GM18507 (cell line): ENCODE results near the gene MOB3B.
"Not testable (repeated sequence)": the region's sequence is repeated elsewhere in the genome, so short reads cannot be mapped to it uniquely, and the experiment has no call there.

Source experiments
- DNase-seq: peaks from one replicate; pipeline ENCODE4 v3.0.0; 2011; ENCODE audit warnings: low read depth; ENCODE audit not compliant: insufficient read length; ENCODE audit errors: extremely low spot score
- FAIRE-seq: peaks from 2 replicates; lab custom pipeline; 2011; peaks lifted over from hg19 to GRCh38; lab: Jason Lieb, UNC

The MOB3B gene

DNA sequence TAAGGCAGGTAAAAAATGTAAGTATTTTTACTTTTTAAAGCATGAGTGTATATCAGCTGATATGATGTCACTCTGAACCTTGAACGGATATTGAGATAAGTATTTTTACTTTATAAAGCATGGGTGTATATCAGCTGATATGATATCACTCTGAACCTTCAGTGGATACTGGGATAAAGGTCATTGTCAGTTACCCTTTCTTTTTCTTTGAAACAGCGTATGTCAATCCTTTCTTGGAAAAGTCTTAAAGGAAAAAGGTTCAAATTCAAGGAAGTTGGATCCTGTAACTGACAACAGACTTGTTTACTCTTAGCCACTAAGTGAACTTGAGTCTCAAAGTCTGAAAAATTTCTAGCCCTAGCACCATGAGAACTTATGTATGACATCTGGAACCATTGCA is 67.2 kb downstream of the MOB3B start:
- FAIRE-seq = no peak
- DNase-seq = no peak

DNA sequence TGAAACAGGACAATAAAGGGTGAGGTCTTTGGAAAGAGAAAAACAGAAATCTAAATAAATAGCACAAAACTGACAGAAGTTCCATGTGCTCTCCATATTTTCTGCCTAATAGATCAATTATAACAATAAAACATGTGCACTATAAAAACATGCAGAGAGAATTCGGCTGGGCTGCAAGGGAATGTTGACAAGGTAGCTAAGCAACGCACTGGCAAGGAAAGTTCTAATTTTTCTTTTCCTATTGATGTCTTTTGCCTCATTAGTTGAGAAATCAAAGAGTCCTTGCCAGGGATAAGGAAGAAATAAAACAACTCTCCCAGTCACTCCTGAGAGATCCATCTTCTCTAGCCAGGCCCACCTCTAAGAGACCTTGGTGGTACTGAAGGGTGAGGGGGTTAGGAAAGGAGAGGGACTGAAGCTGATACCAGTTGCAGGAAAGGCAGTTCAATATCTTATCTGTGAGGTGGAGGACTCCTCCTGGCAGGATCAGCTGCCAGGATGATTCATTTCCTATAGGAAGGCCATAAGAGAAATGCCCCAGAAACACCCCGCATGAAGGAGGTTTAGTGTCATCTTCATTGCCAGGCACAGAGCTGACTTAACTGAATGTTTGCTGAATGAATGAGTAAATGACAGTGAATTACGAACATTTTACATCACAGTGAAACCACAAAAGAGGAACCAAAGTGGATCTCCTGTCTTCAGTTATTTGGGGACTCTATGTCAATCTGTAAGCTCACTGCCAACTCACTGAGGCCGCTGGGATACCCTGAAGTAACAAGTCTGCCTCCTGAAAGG is 69.2 kb downstream of the MOB3B start:
- peak; percentile 88 for FAIRE-seq
- DNase-seq = no peak

- no peak for FAIRE-seq
- no peak for DNase-seq
These were observed 72.2 kb downstream of the MOB3B start for GRCh38 chr9:27457445-27457844.

DNA sequence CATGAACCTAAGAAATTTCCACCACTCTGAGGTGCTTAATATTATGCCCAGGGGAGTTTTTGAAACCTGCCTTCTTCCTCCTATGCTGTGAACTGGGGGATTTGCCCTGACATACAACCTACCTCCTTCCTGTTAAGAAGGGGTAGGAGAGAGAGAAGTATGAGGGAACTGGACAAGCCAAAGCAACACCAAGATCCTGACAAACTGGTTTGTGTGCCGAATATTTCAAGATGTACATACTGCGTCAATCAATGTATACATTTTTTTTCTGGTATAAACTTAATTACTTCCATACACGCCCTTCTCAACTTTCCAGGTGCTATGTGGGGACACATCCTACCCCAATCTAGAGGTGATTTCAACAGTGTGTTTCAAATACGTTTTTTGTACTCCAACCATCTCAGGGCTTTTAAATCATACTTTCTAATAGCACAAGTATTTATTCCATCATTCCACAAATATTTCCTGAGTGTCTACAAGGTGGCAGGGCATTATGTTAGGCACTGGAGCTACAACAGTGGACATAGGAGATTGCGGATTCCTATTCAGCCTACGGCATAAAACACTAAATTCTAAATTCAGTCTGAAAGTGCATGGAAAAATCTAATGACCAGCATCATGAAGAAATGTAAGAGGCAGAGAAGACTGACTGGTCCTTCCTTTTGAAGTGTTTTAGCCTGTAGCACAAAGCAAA is 75.6 kb downstream of the MOB3B start:
- FAIRE-seq (no peak), DNase-seq (no peak)

GRCh38 chr9:27451207-27451797 is 78.3 kb downstream of the MOB3B start:
- FAIRE-seq = no peak
- DNase-seq = no peak

DNA sequence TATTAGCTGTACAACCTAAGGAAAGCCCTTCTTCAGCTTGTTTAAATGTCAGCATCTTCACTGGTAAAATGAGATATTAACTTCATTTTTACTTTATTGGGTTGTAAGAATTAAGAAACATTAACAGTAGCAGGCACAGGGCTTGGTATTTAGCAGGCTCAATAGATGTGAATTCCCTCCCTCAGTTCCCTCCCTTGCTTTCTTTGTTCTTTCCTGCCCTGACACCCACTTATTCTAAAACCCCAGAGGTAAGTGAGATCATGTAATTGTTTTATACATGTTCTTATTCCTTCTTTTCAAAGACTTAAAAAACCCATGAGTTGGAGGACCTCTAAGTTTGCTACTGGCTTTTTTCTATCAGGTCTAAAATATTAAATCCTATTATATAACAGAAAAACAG is 78.9 kb downstream of the MOB3B start:
- no peak for FAIRE-seq

GRCh38 chr9:27448356-27448755 is 81.3 kb downstream of the MOB3B start:
- FAIRE-seq = not testable (repeated sequence)

More for the DNA sequence above, 78.9 kb downstream of the MOB3B start:
- DNase-seq = no peak

GRCh38 chr9:27447031-27447683 is 82.5 kb downstream of the MOB3B start:
- FAIRE-seq (no peak), DNase-seq (no peak)

More at GRCh38 chr9:27448356-27448755, 81.3 kb downstream of the MOB3B start:
- DNase-seq = not testable (repeated sequence)

GRCh38 chr9:27445688-27446087 is 83.9 kb downstream of the MOB3B start:
- DNase-seq (no peak), FAIRE-seq (no peak)

DNA sequence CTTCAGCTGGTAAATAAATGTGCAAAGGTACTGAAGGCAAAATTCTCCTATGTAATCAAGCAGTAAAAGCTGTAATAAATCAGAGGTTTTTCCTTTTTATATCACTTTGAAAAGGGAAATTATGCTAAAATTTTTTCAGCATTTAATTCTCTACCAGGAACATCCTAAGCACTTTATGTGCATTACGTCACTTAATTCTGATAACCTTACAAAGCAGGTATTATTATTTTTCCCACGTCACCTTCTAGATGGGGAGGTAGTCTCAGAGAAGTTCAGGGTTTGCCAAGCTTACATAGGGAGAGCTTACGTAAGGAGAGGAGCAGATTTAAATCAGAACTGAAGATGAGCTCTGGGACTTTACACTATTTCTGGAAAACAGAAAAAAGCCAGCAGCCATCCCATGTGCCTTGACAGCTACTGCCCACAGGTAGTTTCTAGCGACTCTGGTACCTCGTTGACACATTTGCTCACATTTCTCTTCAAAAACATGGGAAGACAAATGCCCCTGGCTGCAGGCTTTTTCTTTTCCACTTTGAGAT is 84.5 kb downstream of the MOB3B start:
- DNase-seq (no peak), FAIRE-seq (no peak)

GRCh38 chr9:27442464-27442863 is 87.2 kb downstream of the MOB3B start:
- FAIRE-seq (no peak), DNase-seq (no peak)

DNA sequence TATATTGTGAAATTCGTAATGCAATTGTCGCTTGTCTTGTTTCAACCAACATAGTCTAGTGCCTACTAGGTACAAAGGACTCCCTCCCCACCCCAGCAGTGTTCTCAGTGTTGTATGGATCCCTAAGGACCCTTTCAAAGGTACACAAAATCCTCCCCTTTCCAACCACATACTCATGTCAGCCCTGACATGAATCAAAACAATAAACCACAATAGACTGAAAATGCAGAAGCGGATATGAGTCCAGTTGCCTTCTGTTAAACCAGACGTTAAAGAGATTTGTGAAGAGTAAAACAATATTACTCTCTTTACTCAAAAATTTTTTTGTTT is 87.9 kb downstream of the MOB3B start:
- no peak for DNase-seq
- FAIRE-seq = peak; percentile 49

DNA sequence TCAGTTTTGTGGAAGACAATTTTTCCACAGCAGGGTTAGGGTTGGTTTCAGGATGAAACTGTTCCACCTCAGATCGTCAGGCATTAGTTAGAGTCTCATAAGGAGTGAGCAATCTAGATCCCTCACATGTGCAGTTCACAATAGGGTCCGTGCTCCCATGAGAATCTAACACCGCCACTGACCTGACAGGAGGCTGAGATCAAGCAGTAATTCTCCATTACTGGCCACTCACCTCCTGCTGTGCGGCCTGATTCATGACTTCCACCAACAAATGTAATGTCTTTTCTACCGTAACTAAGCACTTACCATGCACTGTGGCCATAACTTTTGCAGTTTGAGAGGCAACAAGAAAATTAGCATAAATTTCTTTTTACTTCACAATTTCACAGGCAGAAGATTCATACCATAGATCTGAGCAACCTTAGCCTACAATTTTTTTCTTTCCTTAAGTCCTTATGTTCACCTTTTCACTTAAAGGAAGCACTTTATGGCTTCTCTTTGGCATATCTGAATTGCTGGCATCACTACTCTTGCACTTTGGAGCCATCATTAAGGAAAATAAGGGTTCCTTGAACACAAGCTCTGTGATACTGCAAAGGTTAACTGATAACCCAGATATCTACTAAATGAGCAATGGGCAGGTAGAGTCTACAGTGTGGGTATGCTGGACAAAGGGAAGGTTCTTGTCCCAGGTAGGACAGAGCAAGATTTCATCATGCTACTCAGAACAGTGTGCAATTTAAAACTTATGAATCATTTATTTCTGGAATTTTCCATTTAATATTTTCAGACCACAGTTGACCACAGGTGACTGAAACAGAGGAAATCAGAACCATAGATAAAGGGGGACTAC is 88.5 kb downstream of the MOB3B start:
- no peak for DNase-seq
- peak; percentile 48 for FAIRE-seq

GRCh38 chr9:27438522-27438921 is 91.1 kb downstream of the MOB3B start:
- DNase-seq = no peak
- FAIRE-seq = no peak

- DNase-seq = no peak
These were observed 91.8 kb downstream of the MOB3B start for GRCh38 chr9:27437652-27438373.

GRCh38 chr9:27436234-27436633 is 93.4 kb downstream of the MOB3B start:
- FAIRE-seq (no peak), DNase-seq (no peak)

More at GRCh38 chr9:27437652-27438373, 91.8 kb downstream of the MOB3B start:
- no peak for FAIRE-seq

GRCh38 chr9:27433631-27434325 is 95.8 kb downstream of the MOB3B start:
- no peak for FAIRE-seq

DNA sequence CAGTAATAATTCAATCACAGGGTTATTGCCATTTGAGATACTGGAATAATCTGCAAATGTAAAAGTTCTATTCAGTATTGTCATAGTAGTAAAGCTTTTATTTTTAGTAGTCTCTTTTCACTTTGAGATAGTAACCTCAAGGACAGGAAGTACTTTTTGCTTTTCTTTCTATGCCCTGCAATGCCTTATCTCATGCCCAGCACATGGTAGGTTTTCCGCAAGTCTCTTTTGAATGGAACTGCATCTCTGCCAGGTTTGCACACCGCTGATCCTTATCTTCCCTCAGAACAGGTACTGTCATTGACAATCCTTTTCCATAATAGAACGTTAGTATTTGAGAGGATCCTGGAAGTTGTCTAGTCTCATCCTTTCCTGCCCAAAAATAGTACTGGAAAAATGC is 97.3 kb downstream of the MOB3B start:
- DNase-seq (no peak), FAIRE-seq (no peak)

More at GRCh38 chr9:27433631-27434325, 95.8 kb downstream of the MOB3B start:
- DNase-seq = no peak
